ENCODE data around the gene CDYL2.
"Not testable (repeated sequence)": the region's sequence is repeated elsewhere in the genome, so short reads cannot be mapped to it uniquely, and the experiment has no call there.

The CDYL2 gene

GRCh38 chr16:80804526-80805383 is at the start of gene CDYL2:
CDYL2 (minus strand) TSS chr16:80804598; CDS start chr16:80804173, 425 bp downstream.
- DNase-seq: no peak

- DNase-seq: no peak
Measured at GRCh38 chr16:80852261-80852872, 48.0 kb upstream of the CDYL2 start.

GRCh38 chr16:80851831-80852230 is 47.4 kb upstream of the CDYL2 start:
- DNase-seq: no peak

DNA sequence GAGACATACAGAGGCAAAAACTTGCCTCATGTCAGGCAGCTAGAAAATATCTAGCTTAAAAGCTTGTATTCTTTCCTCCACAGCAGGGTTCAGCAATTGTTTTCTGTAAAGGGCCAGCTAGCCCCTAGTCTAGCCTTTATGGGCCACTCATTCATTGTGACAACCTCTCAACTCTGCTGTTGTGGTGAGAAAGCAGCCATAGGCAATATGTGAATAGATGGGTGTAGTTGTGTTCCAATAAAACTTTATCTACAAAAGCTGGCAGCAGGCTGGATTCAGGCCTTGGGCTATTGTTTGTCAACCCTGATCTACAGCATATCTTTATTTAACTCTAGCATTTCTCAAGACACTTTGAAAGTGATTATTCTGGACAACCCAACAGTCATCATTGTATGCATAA is 46.4 kb upstream of the CDYL2 start:
- no peak for DNase-seq

- DNase-seq: no peak
Measured at GRCh38 chr16:80848862-80849261, 44.5 kb upstream of the CDYL2 start.

GRCh38 chr16:80846680-80847079 is 42.3 kb upstream of the CDYL2 start:
- no peak for DNase-seq

GRCh38 chr16:80846275-80846674 is 41.9 kb upstream of the CDYL2 start:
- DNase-seq: no peak

DNA sequence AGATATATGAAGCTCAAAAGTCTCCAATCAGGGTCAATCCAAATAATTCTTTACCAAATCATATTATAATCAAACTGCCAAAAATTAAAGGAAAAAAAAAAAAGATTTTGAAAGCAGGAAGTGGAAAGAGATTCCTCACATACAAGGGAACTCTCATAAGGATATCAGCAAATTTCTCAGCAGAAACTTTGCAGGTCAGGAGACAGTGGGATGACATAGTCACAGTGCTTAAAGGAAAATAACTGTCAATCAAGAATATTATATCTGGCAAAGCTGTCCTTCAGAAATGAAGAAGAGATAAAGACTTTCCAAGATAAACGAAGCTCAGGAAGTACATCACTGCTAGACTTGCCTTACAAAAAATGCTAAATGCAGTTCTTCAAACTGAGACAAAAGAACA is 40.0 kb upstream of the CDYL2 start:
- no peak for DNase-seq

DNA sequence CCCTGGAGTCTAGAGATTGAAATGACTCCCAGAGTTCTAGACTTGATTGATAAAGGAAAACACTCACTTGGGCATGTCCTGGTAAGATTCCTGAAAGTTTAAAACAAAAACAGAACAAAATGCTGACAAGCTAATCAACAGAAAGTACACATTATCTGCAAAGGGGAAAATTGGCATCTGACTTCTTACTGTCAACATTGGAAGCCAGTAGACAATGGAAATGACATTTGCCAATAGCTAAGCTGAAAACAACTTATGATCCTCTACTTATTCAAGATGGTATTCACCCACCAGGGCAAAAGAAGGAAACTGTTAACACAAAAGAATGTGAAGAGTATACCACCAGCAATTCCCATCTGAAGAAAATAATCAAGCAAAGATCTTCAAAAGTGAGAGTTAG is 36.8 kb upstream of the CDYL2 start:
- DNase-seq: no peak

- no peak for DNase-seq
Measured at GRCh38 chr16:80837533-80838147, 33.2 kb upstream of the CDYL2 start.

DNA sequence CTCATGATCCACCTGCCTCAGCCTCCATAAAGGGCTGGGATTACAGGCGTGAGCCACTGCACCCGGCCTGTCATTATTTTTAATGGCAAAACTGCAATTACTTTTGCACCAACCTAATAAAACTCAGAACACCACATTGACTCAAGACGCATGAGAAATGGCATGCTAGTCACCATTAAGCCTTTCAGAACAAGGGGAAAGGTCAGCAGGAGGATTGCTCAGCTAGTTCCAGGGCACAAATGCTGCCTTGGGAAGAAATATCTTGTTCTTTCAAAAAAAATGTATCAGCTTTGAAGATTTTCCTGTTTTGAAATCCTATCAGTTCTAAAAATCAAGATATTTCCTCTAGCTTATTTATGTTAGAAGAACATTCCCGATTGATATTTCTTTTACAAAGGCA is 32.4 kb upstream of the CDYL2 start:
- DNase-seq: no peak

- DNase-seq: no peak
Measured at GRCh38 chr16:80836202-80836601, 31.8 kb upstream of the CDYL2 start.

GRCh38 chr16:80831039-80831438 is 26.6 kb upstream of the CDYL2 start:
- no peak for DNase-seq

- DNase-seq: no peak
Measured at GRCh38 chr16:80828495-80828894, 24.1 kb upstream of the CDYL2 start.

GRCh38 chr16:80827007-80827406 is 22.6 kb upstream of the CDYL2 start:
- DNase-seq: no peak

DNA sequence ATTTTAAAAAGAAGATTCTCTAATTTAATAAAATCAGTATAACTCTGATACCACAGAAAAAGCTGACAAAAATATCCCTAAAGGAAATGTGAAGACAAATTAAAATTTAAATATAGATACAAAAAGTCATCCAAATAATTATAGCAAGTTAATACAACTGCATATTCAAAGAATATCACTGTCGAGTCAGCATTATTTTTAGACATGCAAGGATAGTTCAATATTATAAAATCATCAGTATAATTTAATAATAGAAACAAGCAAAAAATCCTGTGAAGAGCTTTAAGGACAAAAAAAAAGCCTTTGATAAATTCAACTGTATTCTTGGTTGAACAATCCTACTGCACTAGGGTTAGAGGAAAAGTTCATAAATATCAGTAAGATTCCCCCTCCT is 21.0 kb upstream of the CDYL2 start:
- no peak for DNase-seq

GRCh38 chr16:80824623-80825364 is 20.4 kb upstream of the CDYL2 start:
- no peak for DNase-seq

DNA sequence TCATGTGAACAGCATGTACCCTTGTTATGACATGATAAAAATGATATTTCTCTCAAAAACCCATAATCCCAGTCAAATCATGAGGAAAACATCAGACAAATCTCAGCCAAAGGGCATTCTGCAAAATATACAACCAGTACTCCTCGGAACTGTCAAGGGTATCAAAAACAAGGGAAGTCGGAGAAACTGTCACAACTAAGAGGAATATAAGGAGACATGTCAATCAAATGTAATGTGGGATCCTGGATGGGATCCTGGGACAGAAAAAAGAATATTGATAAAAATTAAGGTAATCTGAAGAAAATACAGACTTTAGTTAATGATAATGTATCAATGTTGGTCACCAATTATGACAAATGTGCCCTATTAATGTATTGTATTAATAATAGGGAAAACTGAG is 15.6 kb upstream of the CDYL2 start:
- DNase-seq: no peak

DNA sequence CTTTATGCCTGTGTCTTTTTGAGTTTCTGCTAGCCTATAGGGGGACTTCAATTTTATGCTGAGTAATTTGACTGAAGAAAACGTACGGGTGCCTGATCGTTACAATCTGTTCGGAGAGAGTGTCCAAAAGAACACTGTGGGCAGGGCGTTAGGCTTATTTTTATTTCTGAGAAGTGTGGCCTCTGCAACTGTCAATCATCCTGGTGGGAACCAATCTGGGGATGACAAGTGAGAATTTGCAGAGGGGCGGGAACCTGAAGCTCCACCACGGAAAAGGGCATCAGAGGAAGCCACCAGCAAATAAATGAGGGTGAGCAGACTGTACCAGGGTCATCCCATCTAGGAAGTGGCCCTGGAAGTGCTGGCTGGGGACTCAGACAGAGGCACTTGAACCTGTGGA is 12.0 kb upstream of the CDYL2 start:
- no peak for DNase-seq

DNA sequence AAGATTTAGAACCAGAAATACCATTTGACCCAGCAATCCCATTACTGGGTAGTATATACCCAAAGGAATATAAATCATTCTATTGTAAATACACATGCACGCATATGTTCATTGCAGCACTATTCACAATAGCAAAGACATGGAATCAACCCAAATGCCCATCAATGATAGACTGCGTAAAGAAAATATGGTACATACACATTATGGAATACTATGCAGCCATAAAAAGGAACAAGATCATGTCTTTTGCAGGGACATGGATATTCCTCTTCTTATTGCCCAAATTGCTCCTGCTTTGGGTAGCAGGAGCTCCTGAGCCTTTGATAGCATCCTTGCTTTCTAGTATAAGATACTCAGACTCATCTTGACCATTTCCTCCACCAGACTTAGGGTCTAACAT is 10.9 kb upstream of the CDYL2 start:
- DNase-seq: not testable (repeated sequence)

GRCh38 chr16:80812593-80812992 is 8.2 kb upstream of the CDYL2 start:
- no peak for DNase-seq

DNA sequence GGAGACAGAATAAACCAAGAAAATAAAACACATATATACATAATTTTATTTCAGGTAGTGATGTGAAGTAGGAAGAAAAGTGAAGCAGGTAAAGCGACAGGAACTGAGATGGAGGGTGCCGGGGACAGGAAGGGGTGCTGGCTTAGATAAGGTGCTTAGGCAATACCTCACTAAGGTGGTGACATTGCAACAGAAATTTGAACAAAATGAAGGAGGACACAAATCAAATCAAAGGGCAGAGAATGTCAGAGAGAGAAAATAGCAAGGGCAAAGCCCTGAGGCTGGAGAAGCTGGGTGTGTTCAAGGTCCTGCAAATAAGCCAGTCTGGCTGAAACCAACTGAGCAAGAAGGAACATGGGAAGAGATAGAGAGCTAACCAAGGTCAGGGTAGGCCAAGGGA is 5.0 kb upstream of the CDYL2 start:
- no peak for DNase-seq

GRCh38 chr16:80807906-80808305 is 3.5 kb upstream of the CDYL2 start:
- no peak for DNase-seq
